ENCODE measurements around the gene ZNF26. TPM values are rescaled to one million over a fixed set of nuclear protein-coding genes. Genes with fewer than 3 reads are reported as not detected.
"Not testable (repeated sequence)": the region's sequence is repeated elsewhere in the genome, so short reads cannot be mapped to it uniquely, and the experiment has no call there.

Gene ZNF26
- 8.0 and 23.2 TPM in 2 replicates for total RNA-seq (2014; rRNA removed; shearing (Covaris generic); ENCODE audit: low replicate concordance)

- DNase-seq (ENCODE audit: low read depth) = peak; percentile 91
- in situ Hi-C loops (cut with HindIII; ENCODE audit: low pct_unique_long_range_greater_than_20kb, low sequenced_read_pairs) = no loop called here
Observed at GRCh38 chr12:132986001-132986884, at the start of gene ZNF26. ZNF26 (plus strand) TSS chr12:132986367; CDS start chr12:132986841, 474 bp downstream.

GRCh38 chr12:132936921-132937320 lies 49.2 kb upstream of the ZNF26 start:
- DNase-seq (ENCODE audit: low read depth); in situ Hi-C loops (cut with HindIII; ENCODE audit: low pct_unique_long_range_greater_than_20kb, low sequenced_read_pairs): not testable (repeated sequence)

- in situ Hi-C loops (cut with HindIII; ENCODE audit: low pct_unique_long_range_greater_than_20kb, low sequenced_read_pairs) = no loop called here
- DNase-seq (ENCODE audit: low read depth) = no peak
Observed at GRCh38 chr12:132937476-132937875, 48.7 kb upstream of the ZNF26 start.

- DNase-seq (ENCODE audit: low read depth); in situ Hi-C loops (cut with HindIII; ENCODE audit: low pct_unique_long_range_greater_than_20kb, low sequenced_read_pairs): not testable (repeated sequence)
Observed at GRCh38 chr12:132938807-132939206, 47.4 kb upstream of the ZNF26 start.

- in situ Hi-C loops (cut with HindIII; ENCODE audit: low pct_unique_long_range_greater_than_20kb, low sequenced_read_pairs) = no loop called here
- no peak for DNase-seq (ENCODE audit: low read depth)
Observed at GRCh38 chr12:132940071-132940719, 46.0 kb upstream of the ZNF26 start.

- in situ Hi-C loops (cut with HindIII; ENCODE audit: low pct_unique_long_range_greater_than_20kb, low sequenced_read_pairs) = no loop called here
- DNase-seq (ENCODE audit: low read depth) = no peak
Observed at GRCh38 chr12:132941336-132941954, 44.7 kb upstream of the ZNF26 start.

GRCh38 chr12:132942611-132943010 lies 43.6 kb upstream of the ZNF26 start:
- in situ Hi-C loops (cut with HindIII; ENCODE audit: low pct_unique_long_range_greater_than_20kb, low sequenced_read_pairs) = no loop called here
- no peak for DNase-seq (ENCODE audit: low read depth)

- in situ Hi-C loops (cut with HindIII; ENCODE audit: low pct_unique_long_range_greater_than_20kb, low sequenced_read_pairs) = no loop called here
- no peak for DNase-seq (ENCODE audit: low read depth)
Observed at GRCh38 chr12:132945806-132946205, 40.4 kb upstream of the ZNF26 start.

GRCh38 chr12:132946246-132946820 lies 39.8 kb upstream of the ZNF26 start:
- in situ Hi-C loops (cut with HindIII; ENCODE audit: low pct_unique_long_range_greater_than_20kb, low sequenced_read_pairs) = no loop called here
- DNase-seq (ENCODE audit: low read depth) = no peak

GRCh38 chr12:132948146-132949066 lies 37.8 kb upstream of the ZNF26 start:
- in situ Hi-C loops (cut with HindIII; ENCODE audit: low pct_unique_long_range_greater_than_20kb, low sequenced_read_pairs) = no loop called here
- no peak for DNase-seq (ENCODE audit: low read depth)

- no peak for DNase-seq (ENCODE audit: low read depth)
- in situ Hi-C loops (cut with HindIII; ENCODE audit: low pct_unique_long_range_greater_than_20kb, low sequenced_read_pairs) = no loop called here
Observed at GRCh38 chr12:132949936-132950837, 36.0 kb upstream of the ZNF26 start.

- no peak for DNase-seq (ENCODE audit: low read depth)
- in situ Hi-C loops (cut with HindIII; ENCODE audit: low pct_unique_long_range_greater_than_20kb, low sequenced_read_pairs) = no loop called here
Observed at GRCh38 chr12:132950844-132951535, 35.2 kb upstream of the ZNF26 start.

GRCh38 chr12:132951649-132952048 lies 34.5 kb upstream of the ZNF26 start:
- DNase-seq (ENCODE audit: low read depth) = no peak
- in situ Hi-C loops (cut with HindIII; ENCODE audit: low pct_unique_long_range_greater_than_20kb, low sequenced_read_pairs) = no loop called here

GRCh38 chr12:132952371-132953162 lies 33.6 kb upstream of the ZNF26 start:
- no peak for DNase-seq (ENCODE audit: low read depth)

GRCh38 chr12:132953163-132953425 lies 33.1 kb upstream of the ZNF26 start:
- in situ Hi-C loops (cut with HindIII; ENCODE audit: low pct_unique_long_range_greater_than_20kb, low sequenced_read_pairs) = no loop called here
- no peak for DNase-seq (ENCODE audit: low read depth)

More at GRCh38 chr12:132952371-132953162, 33.6 kb upstream of the ZNF26 start:
- in situ Hi-C loops (cut with HindIII; ENCODE audit: low pct_unique_long_range_greater_than_20kb, low sequenced_read_pairs) = no loop called here

GRCh38 chr12:132953771-132954170 lies 32.4 kb upstream of the ZNF26 start:
- no peak for DNase-seq (ENCODE audit: low read depth)
- in situ Hi-C loops (cut with HindIII; ENCODE audit: low pct_unique_long_range_greater_than_20kb, low sequenced_read_pairs) = no loop called here
